Mucosa of stomach (tissue), 1 donor: Measurements from ENCODE around the gene AUTS2.

Experiments used
- H3K27me3 ChIP-seq: one replicate; pipeline ENCODE4 v1.7.0; 2013; ENCODE audit warnings: mild to moderate bottlenecking, low read length; ENCODE audit not compliant: control insufficient read depth, insufficient read depth
- H3K36me3 ChIP-seq: one replicate; pipeline ENCODE4 v1.7.0; 2013; ENCODE audit warnings: low read length; ENCODE audit not compliant: control insufficient read depth, insufficient read depth
- H3K4me1 ChIP-seq: one replicate; pipeline ENCODE4 v1.7.0; 2013; ENCODE audit warnings: mild to moderate bottlenecking, low read length; ENCODE audit not compliant: control insufficient read depth, insufficient read depth
- H3K4me3 ChIP-seq: one replicate; pipeline ENCODE4 v1.7.0; 2013; ENCODE audit warnings: low read length
- H3K9ac ChIP-seq: one replicate; pipeline ENCODE4 v1.7.0; 2013; ENCODE audit warnings: mild to moderate bottlenecking, low read length, moderate library complexity
- H3K9me3 ChIP-seq: one replicate; pipeline ENCODE4 v1.7.0; 2013; ENCODE audit warnings: mild to moderate bottlenecking, low read length, moderate library complexity; ENCODE audit not compliant: control insufficient read depth
- donor health status: Pancreatic carcinoma.

AUTS2 gene

GRCh38 chr7:69598081-69598486 is at the start of gene AUTS2:
Gene AUTS2 (plus strand): TSS chr7:69598475. CDS start chr7:69599654, 1,179 bp downstream.
- no peaks in the 10 kb centered on the region for H3K36me3 ChIP-seq
- H3K4me3 ChIP-seq = no peak within 1 kb of the TSS
- no peaks in the 10 kb centered on the region for H3K9me3 ChIP-seq
- peak within 1 kb of the TSS; percentile 55 for H3K9ac ChIP-seq
- H3K27me3 ChIP-seq = peaks cover 43% of the 10 kb centered on the region
- H3K4me1 ChIP-seq = peaks cover 8% of the 10 kb centered on the region

DNA sequence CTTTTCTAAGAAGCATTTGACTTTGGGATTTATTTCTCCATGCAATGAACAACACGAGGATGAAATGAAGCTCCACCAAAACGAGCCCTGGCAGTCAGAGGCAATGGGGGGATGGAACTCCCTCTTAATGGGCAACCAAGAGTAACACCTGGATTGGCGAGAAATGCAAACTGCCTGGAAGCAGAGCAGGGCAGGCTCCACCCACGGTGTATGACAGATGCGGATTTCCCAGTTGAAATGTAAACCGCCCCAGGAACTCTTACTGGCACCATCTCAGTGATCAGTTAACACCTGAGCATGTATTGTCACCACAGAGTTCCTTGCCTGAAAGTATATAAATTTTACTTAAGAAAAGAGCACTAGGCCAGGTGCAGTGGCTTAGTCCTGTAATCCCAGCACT is 47.3 kb upstream of the AUTS2 start:
- Histone ChIP-seq H3K36me3 (no peaks in the 10 kb centered on the region), H3K9me3 (no peaks in the 10 kb centered on the region), H3K9ac (no peak overlapping the region), H3K4me1 (no peaks in the 10 kb centered on the region), H3K27me3 (no peaks in the 10 kb centered on the region), H3K4me3 (no peak overlapping the region)

DNA sequence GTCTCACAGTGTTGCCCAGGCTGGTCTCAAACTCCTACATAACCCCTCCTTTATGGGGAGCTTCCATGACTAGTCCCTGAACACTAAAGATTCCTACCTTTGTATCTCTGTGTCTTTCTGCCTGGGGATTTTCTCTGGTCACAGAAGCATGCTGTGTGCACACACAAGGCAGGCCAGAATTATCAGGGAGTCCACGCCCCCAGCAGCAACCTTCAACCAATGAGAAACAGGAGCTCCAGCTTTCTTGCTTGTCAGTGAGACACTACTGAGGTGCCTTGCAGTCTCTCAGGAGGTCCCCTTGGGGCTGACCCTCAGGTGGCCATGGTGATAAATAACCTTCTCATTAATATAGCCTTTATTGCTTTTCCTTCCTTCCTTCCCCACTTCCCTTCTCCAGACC is 45.1 kb upstream of the AUTS2 start:
- no peak overlapping the region for H3K4me3 ChIP-seq
- no peaks in the 10 kb centered on the region for H3K36me3 ChIP-seq

GRCh38 chr7:69561266-69561960 is 36.9 kb upstream of the AUTS2 start:
- Histone ChIP-seq H3K9me3 (no peaks in the 10 kb centered on the region), H3K36me3 (no peaks in the 10 kb centered on the region), H3K4me3 (no peak overlapping the region), H3K9ac (no peak overlapping the region), H3K27me3 (no peaks in the 10 kb centered on the region), H3K4me1 (no peaks in the 10 kb centered on the region)

More for the DNA sequence above, 45.1 kb upstream of the AUTS2 start:
- no peaks in the 10 kb centered on the region for H3K9me3 ChIP-seq
- H3K9ac ChIP-seq = no peak overlapping the region
- H3K4me1 ChIP-seq = no peaks in the 10 kb centered on the region
- H3K27me3 ChIP-seq = no peaks in the 10 kb centered on the region

DNA sequence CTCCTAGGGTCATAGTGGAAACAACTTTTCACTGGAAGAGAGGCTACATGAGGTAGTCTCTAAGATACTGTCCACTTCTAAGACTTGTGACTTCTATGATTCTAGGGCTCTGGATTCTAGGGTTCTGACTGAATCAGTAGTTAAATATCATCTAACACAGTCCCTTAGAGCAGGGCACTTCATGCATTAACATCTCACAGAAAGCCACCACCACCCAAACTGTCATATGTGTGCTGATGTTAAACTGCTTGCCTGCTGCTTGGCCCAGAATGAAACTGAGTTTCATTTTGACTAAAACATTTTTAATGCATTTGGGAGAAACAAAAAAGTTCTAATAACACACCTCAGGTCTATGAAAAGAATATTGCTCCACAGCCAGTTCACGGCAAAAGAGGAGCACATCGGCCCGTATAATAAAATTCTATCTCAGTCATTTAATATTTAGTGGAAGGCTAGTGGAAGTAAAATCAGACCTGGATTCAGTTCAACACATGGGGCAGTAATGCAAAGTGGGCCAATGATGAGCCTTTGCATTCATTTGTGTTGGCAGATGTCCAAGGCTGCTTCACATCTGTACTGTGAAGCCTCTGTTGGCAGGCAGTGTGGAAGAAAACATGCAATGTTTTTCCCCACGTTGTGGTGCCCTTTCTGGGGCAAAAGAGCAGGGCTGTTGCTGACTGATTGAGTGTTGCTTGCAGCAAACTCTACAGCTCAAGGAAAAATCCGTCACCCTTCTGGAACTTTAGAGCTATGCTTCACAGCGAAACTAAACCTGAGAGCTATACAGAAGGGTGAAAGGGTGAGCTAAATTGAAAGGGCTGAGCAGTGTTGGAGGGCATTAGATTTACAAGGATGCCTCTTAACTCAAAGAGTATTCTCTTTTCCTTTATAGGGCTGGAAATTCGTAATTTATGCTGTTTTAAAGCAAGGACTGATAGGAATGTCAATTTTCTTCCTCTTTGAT is 33.5 kb upstream of the AUTS2 start:
- Histone ChIP-seq H3K27me3 (no peaks in the 10 kb centered on the region), H3K4me3 (no peak overlapping the region), H3K4me1 (no peaks in the 10 kb centered on the region)

DNA sequence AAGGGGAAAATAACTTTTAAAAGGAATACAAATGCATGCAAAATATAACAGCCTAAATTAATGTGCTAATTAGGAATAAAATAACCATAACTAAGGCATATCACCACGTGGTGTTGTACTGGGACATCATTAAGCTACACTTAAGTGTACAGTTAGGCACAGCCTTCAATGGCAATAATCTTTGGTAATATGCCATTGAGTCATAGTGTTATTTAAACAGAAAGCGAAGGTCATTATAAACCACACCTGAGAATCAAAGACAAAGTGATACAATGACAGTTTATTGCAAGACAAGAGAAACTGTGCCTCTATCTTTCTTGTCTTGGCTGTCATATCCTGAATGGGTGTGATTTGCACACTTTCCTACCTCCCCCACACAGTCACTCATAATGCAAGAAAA is 30.5 kb upstream of the AUTS2 start:
- Histone ChIP-seq H3K4me1 (no peaks in the 10 kb centered on the region), H3K36me3 (no peaks in the 10 kb centered on the region), H3K9ac (no peak overlapping the region), H3K9me3 (no peaks in the 10 kb centered on the region), H3K4me3 (no peak overlapping the region), H3K27me3 (no peaks in the 10 kb centered on the region)

More for the DNA sequence above, 33.5 kb upstream of the AUTS2 start:
- Histone ChIP-seq H3K9ac (no peak overlapping the region), H3K9me3 (no peaks in the 10 kb centered on the region), H3K36me3 (no peaks in the 10 kb centered on the region)

GRCh38 chr7:69568266-69568665 is 30.0 kb upstream of the AUTS2 start:
- Histone ChIP-seq H3K4me3 (no peak overlapping the region), H3K9ac (no peak overlapping the region), H3K4me1 (no peaks in the 10 kb centered on the region), H3K27me3 (no peaks in the 10 kb centered on the region), H3K9me3 (no peaks in the 10 kb centered on the region), H3K36me3 (no peaks in the 10 kb centered on the region)

DNA sequence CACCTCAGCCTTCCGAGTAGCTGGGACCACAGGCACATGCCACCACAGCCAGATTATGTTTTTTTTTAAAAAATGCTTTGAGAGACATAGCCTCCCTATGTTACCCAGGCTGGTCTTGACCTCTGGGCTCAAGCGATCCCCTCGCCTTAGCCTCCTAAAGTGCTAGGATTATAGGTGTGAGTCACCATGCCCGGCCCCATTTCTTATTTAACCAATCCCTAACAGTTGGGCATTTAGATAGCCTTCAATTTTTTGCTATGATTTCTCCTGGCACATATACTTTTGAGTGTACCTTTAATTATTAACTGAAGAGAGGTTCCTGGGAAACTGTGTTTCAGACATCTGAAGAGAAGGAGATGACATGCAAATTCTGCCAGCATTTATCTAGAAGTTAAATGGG is 22.6 kb upstream of the AUTS2 start:
- Histone ChIP-seq H3K36me3 (no peaks in the 10 kb centered on the region), H3K9ac (no peak overlapping the region), H3K9me3 (no peaks in the 10 kb centered on the region), H3K4me3 (no peak overlapping the region), H3K27me3 (no peaks in the 10 kb centered on the region), H3K4me1 (no peaks in the 10 kb centered on the region)

- no peaks in the 10 kb centered on the region for H3K9me3 ChIP-seq
- no peaks in the 10 kb centered on the region for H3K4me1 ChIP-seq
- no peaks in the 10 kb centered on the region for H3K36me3 ChIP-seq
- H3K27me3 ChIP-seq = no peaks in the 10 kb centered on the region
- no peak overlapping the region for H3K9ac ChIP-seq
- no peak overlapping the region for H3K4me3 ChIP-seq
Observed at GRCh38 chr7:69577221-69577620, 21.1 kb upstream of the AUTS2 start.

DNA sequence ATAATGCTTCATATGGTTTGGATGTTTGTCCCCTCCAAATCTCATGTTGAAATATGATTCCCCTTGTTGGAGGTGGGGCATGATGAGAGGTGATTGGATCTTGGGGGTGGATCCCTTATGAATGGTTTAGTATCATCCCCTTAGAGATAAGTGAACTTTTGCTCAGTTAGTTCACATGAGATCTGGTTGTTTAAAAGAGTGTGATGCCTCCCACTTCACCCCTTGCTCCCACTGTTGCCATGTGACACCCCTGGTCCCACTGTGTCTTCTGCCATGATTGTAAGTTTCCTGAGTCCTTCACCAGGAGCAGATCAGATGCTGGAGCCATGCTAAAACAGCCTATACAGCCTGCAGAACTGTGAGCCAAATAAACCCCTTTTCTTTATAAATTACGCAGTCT is 13.1 kb upstream of the AUTS2 start:
- Histone ChIP-seq H3K4me3 (no peak overlapping the region), H3K4me1 (no peaks in the 10 kb centered on the region), H3K27me3 (no peaks in the 10 kb centered on the region), H3K36me3 (no peaks in the 10 kb centered on the region), H3K9ac (no peak overlapping the region), H3K9me3 (no peaks in the 10 kb centered on the region)

GRCh38 chr7:69586321-69586720 is 12.0 kb upstream of the AUTS2 start:
- no peak overlapping the region for H3K9ac ChIP-seq
- H3K36me3 ChIP-seq = no peaks in the 10 kb centered on the region
- no peaks in the 10 kb centered on the region for H3K27me3 ChIP-seq
- no peaks in the 10 kb centered on the region for H3K9me3 ChIP-seq
- H3K4me3 ChIP-seq = no peak overlapping the region
- H3K4me1 ChIP-seq = no peaks in the 10 kb centered on the region

- H3K36me3 ChIP-seq = no peaks in the 10 kb centered on the region
- no peak overlapping the region for H3K9ac ChIP-seq
- no peaks in the 10 kb centered on the region for H3K4me1 ChIP-seq
- H3K27me3 ChIP-seq = no peaks in the 10 kb centered on the region
- H3K4me3 ChIP-seq = no peak overlapping the region
- no peaks in the 10 kb centered on the region for H3K9me3 ChIP-seq
Observed at GRCh38 chr7:69588773-69589172, 9.5 kb upstream of the AUTS2 start.
